ENCODE measurements around the gene ATP6V1C2.

- TF ChIP-seq CTCF (IDR thresholded peaks at IDR 0.05) = peak; percentile 52
- no peak for TF ChIP-seq EZH2 (IDR thresholded peaks at IDR 0.05)
- TF ChIP-seq EZH2phosphoT487 (IDR thresholded peaks at IDR 0.05) = no peak
These were observed 12.0 kb upstream of the ATP6V1C2 start for GRCh38 chr2:10709290-10709939.

All from neural progenitor cell (in vitro differentiated cells).